Activated T-cell treated with anti-CD3 and anti-CD28 coated beads, Interleukin-2, amount 50 U/mL, for 72 hours (primary cell): Measurements from ENCODE around the gene TAF11L14. TPM values are rescaled to one million over a fixed set of nuclear protein-coding genes. Genes with fewer than 3 reads are reported as not detected.
"Not testable (repeated sequence)": the region's sequence is repeated elsewhere in the genome, so short reads cannot be mapped to it uniquely, and the experiment has no call there.

Experiments
- ATAC-seq, 2 donors: fragments of 150-1000 bp; cut with Tn5 transposase; replicated peaks in 1 of 2; 2 replicates each; pipeline ENCODE4 v1.10.0; 2021; ENCODE audit warnings: moderate library complexity in 2 of 2, mild to moderate bottlenecking in 1 of 2
- DNase-seq, 2 donors: peaks; one replicate each; pipeline ENCODE4 v3.0.0; 2021 to 2022; ENCODE audit warnings: mixed read lengths in 1 of 2
- H3K27ac Mint-ChIP-seq: one replicate; pipeline ENCODE4 v1.8.0; 2022; ENCODE audit warnings: mild to moderate bottlenecking, moderate library complexity, mixed read lengths
- H3K27me3 Mint-ChIP-seq: one replicate; pipeline ENCODE4 v1.8.0; 2022; ENCODE audit warnings: low read depth, mixed read lengths
- H3K36me3 Mint-ChIP-seq, 2 donors: one replicate each; pipeline ENCODE4 v1.8.0; 2022; ENCODE audit warnings: mixed read lengths in 2 of 2, mild to moderate bottlenecking in 1 of 2; ENCODE audit not compliant: insufficient read depth in 2 of 2
- H3K4me1 Mint-ChIP-seq: one replicate; pipeline ENCODE4 v1.8.0; 2022; ENCODE audit warnings: low read depth, mixed read lengths
- H3K4me3 Mint-ChIP-seq, 2 donors: one replicate each; pipeline ENCODE4 v1.8.0; 2022; ENCODE audit warnings: mild to moderate bottlenecking in 2 of 2, mixed read lengths in 2 of 2, moderate library complexity in 2 of 2
- H3K9me3 Mint-ChIP-seq, 2 donors: one replicate each; pipeline ENCODE4 v1.8.0; 2022; ENCODE audit warnings: mixed read lengths in 2 of 2
- total RNA-seq, 2 donors: library from RNA; stranded (reverse); gene quantifications; one replicate each; pipeline ENCODE4 v1.2.3, GENCODE V29; 2022

Gene TAF11L14
- total RNA-seq, 2 donors from 2014 or later: not detected

- not testable (repeated sequence) for H3K9me3 Mint-ChIP-seq, H3K36me3 Mint-ChIP-seq, H3K27me3 Mint-ChIP-seq, H3K4me1 Mint-ChIP-seq, H3K27ac Mint-ChIP-seq, DNase-seq, ATAC-seq, H3K4me3 Mint-ChIP-seq
These were observed 2.5 kb upstream of the TAF11L14 start, which contains the start of gene TAF11L13 for GRCh38 chr5:17631788-17632187. Gene TAF11L13 (plus strand): TSS chr5:17632088.

- not testable (repeated sequence) for ATAC-seq, H3K27ac Mint-ChIP-seq, DNase-seq, H3K27me3 Mint-ChIP-seq, H3K36me3 Mint-ChIP-seq, H3K4me3 Mint-ChIP-seq, H3K4me1 Mint-ChIP-seq
- peaks cover 10% of the 10 kb centered on the region in 2 donors for H3K9me3 Mint-ChIP-seq
These were observed 15.0 kb downstream of the TAF11L14 start for GRCh38 chr5:17649232-17649631.

- not testable (repeated sequence) for DNase-seq, ATAC-seq, H3K4me3 Mint-ChIP-seq, H3K9me3 Mint-ChIP-seq, H3K27ac Mint-ChIP-seq, H3K4me1 Mint-ChIP-seq, H3K27me3 Mint-ChIP-seq, H3K36me3 Mint-ChIP-seq
These were observed 21.0 kb downstream of the TAF11L14 start for GRCh38 chr5:17655201-17655759.

GRCh38 chr5:17655921-17656320 lies 21.7 kb downstream of the TAF11L14 start:
- H3K27me3 Mint-ChIP-seq: no peaks in the 10 kb centered on the region
- ATAC-seq: no peak
- no peak overlapping the region for H3K4me3 Mint-ChIP-seq
- DNase-seq: no peak
- no peaks in the 10 kb centered on the region for H3K4me1 Mint-ChIP-seq
- no peak overlapping the region for H3K27ac Mint-ChIP-seq
- H3K36me3 Mint-ChIP-seq: peaks cover 0 to 4% of the 10 kb centered on the region in 2 donors
- H3K9me3 Mint-ChIP-seq: peaks cover 4 to 5% of the 10 kb centered on the region in 2 donors

- peaks cover 0 to 4% of the 10 kb centered on the region in 2 donors for H3K36me3 Mint-ChIP-seq
- no peaks in the 10 kb centered on the region for H3K4me1 Mint-ChIP-seq
- H3K27ac Mint-ChIP-seq: no peak overlapping the region
- no peak for DNase-seq
- H3K4me3 Mint-ChIP-seq: no peak overlapping the region
- H3K9me3 Mint-ChIP-seq: peaks cover 6 to 8% of the 10 kb centered on the region in 2 donors
- H3K27me3 Mint-ChIP-seq: no peaks in the 10 kb centered on the region
- no peak for ATAC-seq
These were observed 28.9 kb downstream of the TAF11L14 start for GRCh38 chr5:17663182-17663581.

- H3K27me3 Mint-ChIP-seq: no peaks in the 10 kb centered on the region
- H3K27ac Mint-ChIP-seq: no peak overlapping the region
- ATAC-seq (no peak), DNase-seq (no peak)
- peaks cover 0 to 2% of the 10 kb centered on the region in 2 donors for H3K36me3 Mint-ChIP-seq
- H3K4me3 Mint-ChIP-seq: no peak overlapping the region
- H3K4me1 Mint-ChIP-seq: no peaks in the 10 kb centered on the region
- H3K9me3 Mint-ChIP-seq: peaks cover 6 to 7% of the 10 kb centered on the region in 2 donors
These were observed 31.6 kb downstream of the TAF11L14 start for GRCh38 chr5:17665836-17666235.

GRCh38 chr5:17666726-17667235 lies 32.5 kb downstream of the TAF11L14 start:
- Mint-ChIP-seq H3K27me3 (no peaks in the 10 kb centered on the region), H3K4me1 (no peaks in the 10 kb centered on the region), H3K27ac (no peak overlapping the region), H3K4me3 (no peak overlapping the region), H3K36me3 (peaks cover 0 to 6% of the 10 kb centered on the region in 2 donors), H3K9me3 (peaks cover 4 to 8% of the 10 kb centered on the region in 2 donors)
- DNase-seq: no peak
- no peak for ATAC-seq

- DNase-seq (no peak), ATAC-seq (no peak)
- Mint-ChIP-seq H3K9me3 (peaks cover 6 to 7% of the 10 kb centered on the region in 2 donors), H3K36me3 (peaks cover 0 to 8% of the 10 kb centered on the region in 2 donors), H3K27me3 (no peaks in the 10 kb centered on the region), H3K4me3 (no peak overlapping the region), H3K27ac (no peak overlapping the region), H3K4me1 (no peaks in the 10 kb centered on the region)
These were observed 36.1 kb downstream of the TAF11L14 start for GRCh38 chr5:17670353-17670752.

- Mint-ChIP-seq H3K4me3 (no peak overlapping the region), H3K36me3 (no peaks in the 10 kb centered on the region), H3K27me3 (no peaks in the 10 kb centered on the region), H3K4me1 (no peaks in the 10 kb centered on the region), H3K9me3 (peaks cover 5 to 6% of the 10 kb centered on the region in 2 donors), H3K27ac (no peak overlapping the region)
- ATAC-seq (no peak), DNase-seq (no peak)
These were observed 44.6 kb downstream of the TAF11L14 start for GRCh38 chr5:17678751-17679324.

GRCh38 chr5:17679597-17680203 lies 45.4 kb downstream of the TAF11L14 start:
- DNase-seq (no peak), ATAC-seq (no peak)
- Mint-ChIP-seq H3K4me3 (no peak overlapping the region), H3K9me3 (peaks cover 5 to 6% of the 10 kb centered on the region in 2 donors), H3K27me3 (no peaks in the 10 kb centered on the region), H3K27ac (no peak overlapping the region), H3K36me3 (no peaks in the 10 kb centered on the region), H3K4me1 (no peaks in the 10 kb centered on the region)

- H3K9me3 Mint-ChIP-seq: peaks cover 5 to 6% of the 10 kb centered on the region in 2 donors
- H3K27ac Mint-ChIP-seq: no peak overlapping the region
- H3K27me3 Mint-ChIP-seq: no peaks in the 10 kb centered on the region
- H3K36me3 Mint-ChIP-seq: no peaks in the 10 kb centered on the region
- no peak for DNase-seq
- no peak overlapping the region for H3K4me3 Mint-ChIP-seq
- no peak for ATAC-seq
- H3K4me1 Mint-ChIP-seq: no peaks in the 10 kb centered on the region
These were observed 46.5 kb downstream of the TAF11L14 start for GRCh38 chr5:17680737-17681136.
